IMR-90 (cell line): Measurements from ENCODE around the gene FOXP1. TPM values are rescaled to one million over a fixed set of nuclear protein-coding genes. Genes with fewer than 3 reads are reported as not detected.

ENCODE experiments used
- ATAC-seq: fragments of 200-7000 bp; cut with Tn5 transposase; 2 replicates; pipeline ENCODE4 v1.9.1; 2020; ENCODE audit warnings: low read depth, mild to moderate bottlenecking, moderate library complexity
- BruUV-seq: library from RNA; stranded (reverse); fragments of 400-500 nt; replicated peaks from 2 replicates; lab custom pipeline; 2021; lab: Mats Ljungman, UMichigan
- CTCF ChIA-PET: fragments of 300-600 bp; formaldehyde crosslinking; extraction: SDS; loops from one replicate; lab custom pipeline; 2021; ENCODE audit warnings: antibody characterized with exemption; lab: Yijun Ruan, JAX
- POLR2A ChIA-PET: fragments of 300-600 bp; sonication (Branson Sonifier 250); formaldehyde crosslinking; loops from one replicate; lab custom pipeline; 2022; ENCODE audit warnings: antibody characterized with exemption; ENCODE audit not compliant: unreplicated experiment; lab: Charles Lee
- DNase-seq: peaks from one replicate; pipeline ENCODE4 v3.0.0; 2013
- H2AFZ ChIP-seq: replicated peaks from 2 replicates; pipeline ENCODE3; 2013; ENCODE audit warnings: low read length, mild to moderate bottlenecking; ENCODE audit not compliant: poor library complexity
- H2AK5ac ChIP-seq: 2 replicates; pipeline ENCODE4 v1.6.1; 2013; ENCODE audit warnings: low read depth, low read length, inconsistent platforms
- H2AK9ac ChIP-seq: replicated peaks from 2 replicates; pipeline ENCODE3; 2013; ENCODE audit warnings: mild to moderate bottlenecking, low read depth, low read length, moderate library complexity; ENCODE audit not compliant: poor library complexity
- H2BK120ac ChIP-seq: 2 replicates; pipeline ENCODE4 v1.6.1; 2013; ENCODE audit warnings: low read depth, low read length, inconsistent platforms
- H2BK15ac ChIP-seq: 3 replicates; pipeline ENCODE4 v1.6.1; 2013; ENCODE audit warnings: low read depth, low read length, inconsistent platforms
- H2BK20ac ChIP-seq: 2 replicates; pipeline ENCODE4 v1.6.1; 2013; ENCODE audit warnings: low read depth, mild to moderate bottlenecking, inconsistent platforms, low read length, moderate library complexity
- H2BK5ac ChIP-seq: 2 replicates; pipeline ENCODE4 v1.6.1; 2013; ENCODE audit warnings: mild to moderate bottlenecking, low read depth, low read length, inconsistent platforms; ENCODE audit not compliant: poor library complexity, severe bottlenecking
- H3K14ac ChIP-seq: replicated peaks from 2 replicates; pipeline ENCODE4 v1.6.1; 2013; ENCODE audit warnings: low read depth, low read length, inconsistent platforms
- H3K18ac ChIP-seq: 2 replicates; pipeline ENCODE4 v1.6.1; 2013; ENCODE audit warnings: low read depth, low read length, control low read depth
- H3K23ac ChIP-seq: 2 replicates; pipeline ENCODE4 v1.6.1; 2013; ENCODE audit warnings: low read depth, low read length, inconsistent platforms
- H3K27ac ChIP-seq: 2 replicates; pipeline ENCODE4 v1.5.1; 2013; ENCODE audit warnings: mild to moderate bottlenecking, control low read depth, low read length; ENCODE audit not compliant: insufficient read depth
- H3K27me3 ChIP-seq: 2 replicates; pipeline ENCODE4 v1.6.1; 2013; ENCODE audit warnings: low read length; ENCODE audit not compliant: control insufficient read depth, insufficient read depth
- H3K36me3 ChIP-seq: 2 replicates; pipeline ENCODE4 v1.6.1; 2013; ENCODE audit warnings: low read length, mixed read lengths; ENCODE audit not compliant: control insufficient read depth, insufficient read depth
- H3K4ac ChIP-seq: 2 replicates; pipeline ENCODE4 v1.6.1; 2013; ENCODE audit warnings: low read depth, low read length, inconsistent platforms
- H3K4me1 ChIP-seq: 2 replicates; pipeline ENCODE4 v1.6.1; 2013; ENCODE audit warnings: low read length, mixed read lengths; ENCODE audit not compliant: control insufficient read depth, insufficient read depth
- H3K4me2 ChIP-seq: 2 replicates; pipeline ENCODE4 v1.6.1; 2013; ENCODE audit warnings: low read depth, mild to moderate bottlenecking, control low read depth, low read length, moderate library complexity
- H3K4me3 ChIP-seq: 2 replicates; pipeline ENCODE4 v1.5.1; 2013; ENCODE audit warnings: low read depth, mild to moderate bottlenecking, control low read depth, low read length, moderate library complexity; ENCODE audit not compliant: insufficient read depth
- H3K56ac ChIP-seq: 2 replicates; pipeline ENCODE4 v1.6.1; 2013; ENCODE audit warnings: low read length, inconsistent platforms; ENCODE audit not compliant: insufficient read depth; ENCODE audit errors: extremely low read depth
- H3K79me1 ChIP-seq, 2 experiments: 2 replicates each; pipeline ENCODE4 v1.6.1; 2013; ENCODE audit warnings: low read length in 2 of 2, inconsistent platforms in 1 of 2, low read depth in 1 of 2
- H3K9ac ChIP-seq: 2 replicates; pipeline ENCODE4 v1.6.1; 2013; ENCODE audit warnings: low read depth, low read length, control low read depth
- H3K9me1 ChIP-seq: 2 replicates; pipeline ENCODE4 v1.6.1; 2013; ENCODE audit warnings: low read length, inconsistent platforms; ENCODE audit not compliant: insufficient read depth
- H3K9me3 ChIP-seq: 2 replicates; pipeline ENCODE4 v1.6.1; 2013; ENCODE audit warnings: low read length; ENCODE audit not compliant: control insufficient read depth, insufficient read depth
- H4K20me1 ChIP-seq: 2 replicates; pipeline ENCODE4 v1.6.1; 2013; ENCODE audit warnings: low read length, inconsistent platforms; ENCODE audit not compliant: insufficient read depth
- H4K5ac ChIP-seq: 2 replicates; pipeline ENCODE4 v1.6.1; 2013; ENCODE audit warnings: mild to moderate bottlenecking, low read depth, low read length, control low read depth
- H4K8ac ChIP-seq, 2 experiments: 2 replicates each; pipeline ENCODE4 v1.6.1; 2013; ENCODE audit warnings: low read depth in 2 of 2, low read length in 2 of 2, control low read depth in 1 of 2, inconsistent platforms in 1 of 2
- H4K91ac ChIP-seq: 2 replicates; pipeline ENCODE4 v1.6.1; 2013; ENCODE audit warnings: low read depth, low read length, inconsistent platforms; ENCODE audit not compliant: insufficient read depth
- CEBPB ChIP-seq: IDR thresholded peaks from 2 replicates; pipeline ENCODE4 v1.6.1; 2012; ENCODE audit warnings: low read depth, low read length, improper control_type of control experiment
- RFX5 ChIP-seq: IDR thresholded peaks from 2 replicates; pipeline ENCODE4 v1.8.0; 2012; ENCODE audit warnings: low read depth, mild to moderate bottlenecking, low read length, moderate library complexity
- WGBS, 2 experiments: methylation state at CpG; one replicate each; pipeline versions ENCODE4 v1.1.5 to v1.1.7; 2013; ENCODE audit warnings: missing lambda C conversion rate in 2 of 2; ENCODE audit not compliant: insufficient read length in 1 of 2; ENCODE audit errors: extremely low coverage in 2 of 2; 5-methylcytosine and 5-hydroxymethylcytosine counted together
- dilution Hi-C: fragments of 300-500 bp; cut with HindIII; formaldehyde crosslinking; loops from one replicate; pipeline ENCODE4 v1.14.3; 2018; ENCODE audit warnings: low sequenced_read_pairs; ENCODE audit not compliant: unreplicated experiment
- in situ Hi-C: fragments of 300-500 bp; cut with MboI; formaldehyde crosslinking; loops from 3 replicates; pipeline ENCODE4 v1.14.3; 2019; ENCODE audit warnings: low sequenced_read_pairs, inconsistent platforms, mixed read lengths
- intact Hi-C: fragments of 100-400 bp; cut with micrococcal nuclease; formaldehyde crosslinking; loops from 2 replicates; pipeline ENCODE4 v1.10.0; 2022
- polyA plus RNA-seq, 3 experiments: library from polyadenylated mRNA; depleted of rRNA; stranded (reverse); fragments of >200 nt; gene quantifications; 2 replicates each; pipeline ENCODE4 v1.2.3, GENCODE V29; 2012; ENCODE audit warnings: low replicate concordance in 1 of 3
- total RNA-seq: library from RNA; depleted of rRNA; stranded (reverse); fragments of >200 nt; gene quantifications from 2 replicates; pipeline ENCODE4 v1.2.3, GENCODE V29; 2012

FOXP1 gene
- total and polyA plus RNA-seq, 2 of the 4 experiments (the other 2 are of a cell fraction): 37.0 to 132 TPM

- ChIA-PET CTCF (interaction anchor here (0.6 kb wide), 1 partner anchor 23 kb away, joined by 3 read pairs; no protein-coding TSS in a partner anchor), POLR2A (no interaction called here)
- H3K56ac ChIP-seq: no peak overlapping the region
- 95% methylated on average over 2 of the region's 6 CpGs; no CpG with 5 or more reads in 1 of the 2 experiments for WGBS, 2 experiments
- peaks cover 6% of the 10 kb centered on the region for H3K4me1 ChIP-seq
- H2BK15ac ChIP-seq: no peak overlapping the region
- H3K9ac ChIP-seq: no peak overlapping the region
- H2AK5ac ChIP-seq: no peak overlapping the region
- H3K9me1 ChIP-seq: peaks cover 9% of the 10 kb centered on the region
- H2BK20ac ChIP-seq: no peak overlapping the region
- H3K18ac ChIP-seq: no peak overlapping the region
- BruUV-seq: no TSS peak
- no peak overlapping the region for H3K4me2 ChIP-seq
- H3K14ac ChIP-seq: no peak overlapping the region
- in situ Hi-C loops (no loop called here), dilution Hi-C loops (no loop called here), intact Hi-C loops (no loop called here)
- H4K20me1 ChIP-seq: peaks cover 26% of the 10 kb centered on the region
- DNase-seq (no peak), ATAC-seq (no peak)
- H4K91ac ChIP-seq: no peak overlapping the region
- no peak overlapping the region for H4K5ac ChIP-seq
- H3K4ac ChIP-seq: no peak overlapping the region
- H4K8ac ChIP-seq: no peak overlapping the region; a peak in 1 of 4 replicates
- peaks cover 31% of the 10 kb centered on the region for H3K36me3 ChIP-seq
- no peak overlapping the region for H3K23ac ChIP-seq
- H2AK9ac ChIP-seq: no peak overlapping the region
- H2BK120ac ChIP-seq: no peak overlapping the region
- H3K9me3 ChIP-seq: no peaks in the 10 kb centered on the region
- H3K4me3 ChIP-seq: no peak overlapping the region
- H3K27ac ChIP-seq: no peak overlapping the region
- TF ChIP-seq CEBPB (peak; percentile 42; the same call in 1 of the 2 replicates), RFX5 (no peak)
- H2AFZ ChIP-seq: no peak overlapping the region
- no peak overlapping the region for H2BK5ac ChIP-seq
- H3K27me3 ChIP-seq: no peaks in the 10 kb centered on the region
- peaks cover 52 to 84% of the 10 kb centered on the region in 2 experiments for H3K79me1 ChIP-seq
Observed at GRCh38 chr3:71026634-71027578, 556.6 kb downstream of the FOXP1 start.
